Common myeloid progenitor, CD34-positive (primary cell): Measurements from ENCODE around the gene LRRC57.

Source experiments
- CTCF ChIA-PET: fragments of 350-600 bp; sonication (Branson Sonifier 250); formaldehyde crosslinking; loops from one replicate; lab custom pipeline; 2021; ENCODE audit warnings: antibody characterized with exemption; lab: Charles Lee
- POLR2A ChIA-PET: fragments of 350-600 bp; sonication (Branson Sonifier 250); formaldehyde crosslinking; loops from one replicate; lab custom pipeline; 2021; ENCODE audit warnings: antibody characterized with exemption; lab: Charles Lee
- DNase-seq, 3 donors: peaks; one replicate each; pipeline versions ENCODE4 v3.0.0 to v3.0.0-alpha.2; 2013
- H3K27ac ChIP-seq, 2 experiments: 1 replicate in 1 of 2; 2 replicates in 1 of 2; pipeline ENCODE4 v1.7.0; 2013; ENCODE audit warnings: inconsistent platforms in 2 of 2, low read length in 2 of 2, mild to moderate bottlenecking in 2 of 2, low read depth in 1 of 2, moderate library complexity in 1 of 2; ENCODE audit not compliant: severe bottlenecking in 2 of 2, insufficient read depth in 1 of 2, poor library complexity in 1 of 2
- H3K27me3 ChIP-seq, 5 experiments: replicated peaks in 2 of 5; 1 replicate in 3 of 5; 2 replicates in 2 of 5; pipeline versions ENCODE4 v1.6.1 to v1.7.0; 2013; ENCODE audit warnings: low read length in 4 of 5, mild to moderate bottlenecking in 2 of 5, moderate library complexity in 2 of 5, inconsistent platforms in 1 of 5; ENCODE audit not compliant: insufficient read depth in 5 of 5, control insufficient read depth in 4 of 5
- H3K36me3 ChIP-seq, 4 experiments: 1 replicate in 2 of 4; 2 replicates in 2 of 4; pipeline versions ENCODE4 v1.6.1 to v1.7.0; 2013; ENCODE audit warnings: low read length in 3 of 4, control low read depth in 1 of 4, mild to moderate bottlenecking in 1 of 4; ENCODE audit not compliant: control insufficient read depth in 4 of 4, insufficient read depth in 4 of 4
- H3K4me1 ChIP-seq, 4 experiments: 1 replicate in 3 of 4; 2 replicates in 1 of 4; pipeline versions ENCODE4 v1.6.1 to v1.7.1; 2013; ENCODE audit warnings: low read length in 3 of 4, mild to moderate bottlenecking in 3 of 4, control low read depth in 1 of 4, inconsistent platforms in 1 of 4, moderate library complexity in 1 of 4; ENCODE audit not compliant: control insufficient read depth in 4 of 4, insufficient read depth in 4 of 4; ENCODE audit errors: control extremely low read depth in 1 of 4
- H3K4me3 ChIP-seq, 7 experiments: 1 replicate in 4 of 7; 2 replicates in 3 of 7; pipeline versions ENCODE4 v1.5.1 to v1.7.0; 2013; ENCODE audit warnings: mild to moderate bottlenecking in 7 of 7, low read length in 6 of 7, moderate library complexity in 6 of 7, inconsistent platforms in 2 of 7, low read depth in 2 of 7, control low read depth in 1 of 7; ENCODE audit not compliant: insufficient read depth in 4 of 7, control insufficient read depth in 1 of 7; ENCODE audit errors: extremely low read depth in 1 of 7
- H3K9me3 ChIP-seq, 5 experiments: 1 replicate in 4 of 5; 2 replicates in 1 of 5; pipeline versions ENCODE4 v1.6.1 to v1.7.1; 2013; ENCODE audit warnings: low read length in 4 of 5, mild to moderate bottlenecking in 2 of 5, inconsistent platforms in 1 of 5, low read depth in 1 of 5, moderate library complexity in 1 of 5; ENCODE audit not compliant: control insufficient read depth in 4 of 5, insufficient read depth in 2 of 5; ENCODE audit errors: control extremely low read depth in 1 of 5
- WGBS: methylation state at CpG from one replicate; pipeline ENCODE4 v1.1.5; 2013; ENCODE audit not compliant: insufficient coverage; 5-methylcytosine and 5-hydroxymethylcytosine counted together

The LRRC57 gene

GRCh38 chr15:42528970-42529369 is 19.6 kb downstream of the LRRC57 start:
- Histone ChIP-seq H3K9me3 (no peaks in the 10 kb centered on the region), H3K27me3 (no peaks in the 10 kb centered on the region), H3K4me1 (no peaks in the 10 kb centered on the region), H3K4me3 (no peak overlapping the region), H3K27ac (no peak overlapping the region), H3K36me3 (peaks cover 5 to 50% (median 35%) of the 10 kb centered on the region in 4 experiments)
- ChIA-PET CTCF (interaction anchor here (1.0 to 1.1 kb wide), 3 partner anchors 18 to 120 kb away, joined by 3 to 4 read pairs (median 3); no protein-coding TSS in a partner anchor), POLR2A (no interaction called here)
- no peak for DNase-seq
- WGBS: 97% methylated on average over 3 of the region's 3 CpGs

DNA sequence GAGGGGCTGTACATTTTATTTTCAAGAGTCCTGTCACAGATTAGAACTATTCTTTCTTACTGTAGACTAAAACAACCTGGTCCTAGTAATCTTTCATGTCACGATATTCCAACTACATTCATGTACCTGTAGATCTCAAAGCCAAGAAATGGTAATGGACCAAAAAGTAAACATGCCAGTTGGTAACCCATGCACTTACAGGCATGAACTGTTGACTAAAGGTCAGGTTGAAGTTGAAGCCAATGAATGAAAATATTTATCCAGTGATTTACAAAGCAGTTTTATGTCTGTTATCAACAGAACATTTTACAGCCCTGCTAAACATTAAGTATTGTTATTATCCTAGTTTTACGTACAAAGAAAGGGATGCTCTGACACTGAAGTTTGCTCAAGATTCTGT is 25.3 kb downstream of the LRRC57 start:
- WGBS: no CpG with 5 or more reads among the region's 2 CpGs
- peaks cover 7 to 42% (median 20%) of the 10 kb centered on the region in 4 experiments for H3K36me3 ChIP-seq
- H3K9me3 ChIP-seq: no peaks in the 10 kb centered on the region
- H3K4me1 ChIP-seq: no peaks in the 10 kb centered on the region
- ChIA-PET CTCF (no interaction called here), POLR2A (no interaction called here)
- H3K27ac ChIP-seq: no peak overlapping the region
- DNase-seq: no peak
- no peak overlapping the region for H3K4me3 ChIP-seq
- H3K27me3 ChIP-seq: no peaks in the 10 kb centered on the region

DNA sequence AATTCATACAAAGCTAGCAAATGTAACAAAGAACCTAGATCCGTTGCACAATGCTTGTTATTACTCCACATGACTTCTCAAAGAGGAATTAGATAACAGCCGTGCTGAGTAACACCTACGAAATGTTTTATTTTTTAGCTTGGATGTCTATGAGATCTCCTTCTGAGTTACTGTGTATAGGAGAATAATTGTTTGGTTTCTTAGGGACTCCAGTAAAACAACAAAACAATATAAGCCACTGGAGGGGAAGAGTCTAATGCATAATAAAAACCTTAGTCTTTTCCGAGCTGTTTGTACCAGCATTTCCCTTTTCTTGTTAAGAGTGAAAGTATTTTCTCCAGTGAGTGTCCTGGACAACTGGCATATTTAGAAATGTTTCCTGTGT is 37.6 kb downstream of the LRRC57 start:
- Histone ChIP-seq H3K36me3 (peaks cover 4 to 27% (median 16%) of the 10 kb centered on the region in 4 experiments), H3K4me3 (peak overlapping the region in 6 of 7 experiments; percentile 10 to 75 (median 51)), H3K27me3 (no peaks in the 10 kb centered on the region), H3K27ac (peak overlapping the region; percentile 69 to 88), H3K4me1 (peaks cover 12 to 22% (median 20%) of the 10 kb centered on the region in 4 experiments), H3K9me3 (no peaks in the 10 kb centered on the region)
- WGBS: no CpG with 5 or more reads among the region's 4 CpGs
- POLR2A ChIA-PET: interaction anchor here (0.8 to 1.5 kb wide), 3 partner anchors 10 to 20 kb away, joined by 4 to 11 read pairs (median 6); partner anchors contain the start of genes SNAP23 and ZNF106
- CTCF ChIA-PET: interaction anchor here (0.8 to 2.8 kb wide), 6 partner anchors 11 to 141 kb away, joined by 3 to 9 read pairs (median 4); partner anchors contain the start of genes HAUS2, LRRC57 and ZNF106
- DNase-seq: peak in 2 of 3 donors; percentile 48 to 57

GRCh38 chr15:42510258-42511006 is 38.2 kb downstream of the LRRC57 start:
- CTCF ChIA-PET: interaction anchor here (0.8 to 2.8 kb wide), 7 partner anchors 11 to 141 kb away, joined by 3 to 9 read pairs (median 6); partner anchors contain the start of genes HAUS2, LRRC57, SNAP23 and ZNF106
- Histone ChIP-seq H3K9me3 (no peaks in the 10 kb centered on the region), H3K36me3 (peaks cover 2 to 23% (median 11%) of the 10 kb centered on the region in 4 experiments), H3K4me1 (peaks cover 12 to 22% (median 20%) of the 10 kb centered on the region in 4 experiments), H3K27me3 (no peaks in the 10 kb centered on the region), H3K4me3 (peak overlapping the region in 5 of 7 experiments; percentile 10 to 75 (median 58)), H3K27ac (peak overlapping the region; percentile 69 to 88)
- POLR2A ChIA-PET: interaction anchor here (0.8 to 1.5 kb wide), 2 partner anchors 14 to 19 kb away, joined by 4 to 6 read pairs; partner anchors contain the start of genes SNAP23 and ZNF106
- no CpG with 5 or more reads among the region's 4 CpGs for WGBS
- no peak for DNase-seq

GRCh38 chr15:42508263-42508690 is 40.3 kb downstream of the LRRC57 start:
- ChIA-PET POLR2A (no interaction called here), CTCF (interaction anchor here (1.0 kb wide), 1 partner anchor 9 kb away, joined by 3 read pairs; no protein-coding TSS in a partner anchor)
- H3K27ac ChIP-seq: peak overlapping the region in 1 of 2 experiments; percentile 9
- H3K4me1 ChIP-seq: peaks cover 12 to 26% (median 22%) of the 10 kb centered on the region in 4 experiments
- H3K9me3 ChIP-seq: no peaks in the 10 kb centered on the region
- peaks cover 2 to 6% (median 2%) of the 10 kb centered on the region in 4 experiments for H3K36me3 ChIP-seq
- peak in 2 of 3 donors; percentile 69 to 83 for DNase-seq
- no peaks in the 10 kb centered on the region for H3K27me3 ChIP-seq
- H3K4me3 ChIP-seq: no peak overlapping the region
- whole genome bisulfite sequencing: 80% methylated on average over 8 of the region's 9 CpGs

DNA sequence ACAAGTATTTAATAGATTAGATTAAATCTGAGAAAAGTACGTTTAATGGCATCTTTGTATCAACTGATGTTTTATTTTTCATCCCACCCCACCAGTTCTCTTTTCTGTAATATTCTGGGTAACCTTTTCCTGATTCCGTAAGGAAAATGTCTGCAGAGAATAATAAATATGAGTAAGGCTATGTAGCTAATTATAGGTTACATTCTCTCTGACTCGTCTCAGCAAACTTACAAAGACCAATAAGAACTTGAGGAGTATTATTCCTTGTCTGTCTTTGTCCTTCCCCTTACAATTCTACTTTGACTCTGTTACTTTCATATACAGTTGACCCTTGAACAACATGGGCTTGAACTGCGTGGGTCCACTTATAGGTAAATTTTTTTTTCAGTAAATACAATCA is 41.1 kb downstream of the LRRC57 start:
- POLR2A ChIA-PET: no interaction called here
- DNase-seq: no peak
- Histone ChIP-seq H3K36me3 (peaks cover under 1 to 4% (median 2%) of the 10 kb centered on the region in 4 experiments), H3K4me1 (peaks cover 12 to 26% (median 22%) of the 10 kb centered on the region in 4 experiments), H3K27me3 (no peaks in the 10 kb centered on the region), H3K4me3 (no peak overlapping the region), H3K9me3 (no peaks in the 10 kb centered on the region), H3K27ac (no peak overlapping the region)
- 100% methylated on average over 1 of the region's 4 CpGs for WGBS
- CTCF ChIA-PET: interaction anchor here (0.6 to 1.0 kb wide), 2 partner anchors 10 to 75 kb away, joined by 3 read pairs; no protein-coding TSS in a partner anchor
